HG02973 (cell line): ENCODE measurements around the gene LYRM1.
"Not testable (repeated sequence)": the region's sequence is repeated elsewhere in the genome, so short reads cannot be mapped to it uniquely, and the experiment has no call there.

ENCODE experiments used
- ATAC-seq: cut with Tn5 transposase; IDR thresholded peaks from one replicate; pipeline ENCODE4 v1.9.1; 2021; ENCODE audit warnings: moderate library complexity; ENCODE audit not compliant: unreplicated experiment

Gene LYRM1

DNA sequence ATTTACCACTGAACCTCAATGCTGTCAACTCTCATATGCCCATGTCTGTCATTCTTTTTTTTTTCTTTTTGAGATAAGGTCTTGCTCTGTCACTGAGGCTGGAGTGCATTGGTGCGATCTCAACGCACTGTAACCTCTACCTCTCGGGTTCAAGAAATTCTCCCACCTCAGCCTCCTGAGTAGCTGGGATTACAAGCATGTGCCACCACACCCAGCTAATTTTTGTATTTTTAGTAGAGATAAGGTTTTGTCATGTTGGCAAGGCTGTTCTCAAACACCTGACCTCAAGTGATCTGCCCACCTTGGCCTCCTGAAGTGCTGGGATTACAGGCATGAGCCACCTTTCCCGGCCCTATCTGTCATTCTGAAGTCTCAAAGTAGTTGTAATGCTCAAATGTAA is 72.6 kb downstream of the LYRM1 start:
- ATAC-seq, result not testable (repeated sequence)
